HepG2 (cell line): ENCODE measurements around the gene AP4S1.

Source experiments
- CEBPG ChIP-seq: IDR thresholded peaks from 2 replicates; pipeline ENCODE4 v1.6.1; 2016
- EZH2 ChIP-seq: conservative IDR thresholded peaks from 2 replicates; pipeline ENCODE4 v1.6.1; 2012; ENCODE audit warnings: mild to moderate bottlenecking, low read depth, low read length, moderate library complexity
- HDAC6 ChIP-seq: fragments of 200-600 bp; sonication (generic); IDR thresholded peaks from 2 replicates; pipeline ENCODE4 v1.7.0; 2017; ENCODE audit warnings: mild to moderate bottlenecking, antibody characterized with exemption, low read length, low read depth
- SP1 ChIP-seq, 2 experiments: fragments of 450-650 bp in 1 of 2; sonication (generic) in 1 of 2; formaldehyde crosslinking in 1 of 2; IDR thresholded peaks; 2 replicates each; pipeline versions ENCODE4 v1.4.0 to v1.6.1; 2016 to 2020; ENCODE audit warnings: missing genetic modification reagents in 1 of 2
- TF ChIP-seq, protein P1 (sequence below): IDR thresholded peaks from 2 replicates; pipeline ENCODE4 v1.6.1; 2012; ENCODE audit warnings: low read length, improper control_type of control experiment

DNA sequence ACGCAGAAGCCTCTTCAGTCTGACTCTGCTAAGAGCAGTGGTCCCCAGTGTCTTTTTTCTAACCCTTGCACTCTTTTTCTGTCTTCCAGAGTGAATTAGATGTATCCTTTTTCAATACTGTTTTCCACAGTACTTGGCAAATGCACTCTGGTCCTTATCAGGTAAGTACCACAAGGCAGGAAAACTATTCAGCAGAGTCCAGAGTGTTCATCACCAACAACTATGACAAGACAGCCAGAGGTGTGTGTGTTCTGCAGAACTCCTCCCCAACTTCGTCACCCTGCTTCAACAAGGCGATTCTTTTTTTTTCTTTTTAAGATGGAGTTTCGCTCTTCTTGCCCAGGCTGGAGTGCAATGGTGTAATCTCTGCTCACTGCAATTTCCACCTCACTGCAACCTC, 55.0 kb downstream of the AP4S1 start:
- TF ChIP-seq, protein P1, sequence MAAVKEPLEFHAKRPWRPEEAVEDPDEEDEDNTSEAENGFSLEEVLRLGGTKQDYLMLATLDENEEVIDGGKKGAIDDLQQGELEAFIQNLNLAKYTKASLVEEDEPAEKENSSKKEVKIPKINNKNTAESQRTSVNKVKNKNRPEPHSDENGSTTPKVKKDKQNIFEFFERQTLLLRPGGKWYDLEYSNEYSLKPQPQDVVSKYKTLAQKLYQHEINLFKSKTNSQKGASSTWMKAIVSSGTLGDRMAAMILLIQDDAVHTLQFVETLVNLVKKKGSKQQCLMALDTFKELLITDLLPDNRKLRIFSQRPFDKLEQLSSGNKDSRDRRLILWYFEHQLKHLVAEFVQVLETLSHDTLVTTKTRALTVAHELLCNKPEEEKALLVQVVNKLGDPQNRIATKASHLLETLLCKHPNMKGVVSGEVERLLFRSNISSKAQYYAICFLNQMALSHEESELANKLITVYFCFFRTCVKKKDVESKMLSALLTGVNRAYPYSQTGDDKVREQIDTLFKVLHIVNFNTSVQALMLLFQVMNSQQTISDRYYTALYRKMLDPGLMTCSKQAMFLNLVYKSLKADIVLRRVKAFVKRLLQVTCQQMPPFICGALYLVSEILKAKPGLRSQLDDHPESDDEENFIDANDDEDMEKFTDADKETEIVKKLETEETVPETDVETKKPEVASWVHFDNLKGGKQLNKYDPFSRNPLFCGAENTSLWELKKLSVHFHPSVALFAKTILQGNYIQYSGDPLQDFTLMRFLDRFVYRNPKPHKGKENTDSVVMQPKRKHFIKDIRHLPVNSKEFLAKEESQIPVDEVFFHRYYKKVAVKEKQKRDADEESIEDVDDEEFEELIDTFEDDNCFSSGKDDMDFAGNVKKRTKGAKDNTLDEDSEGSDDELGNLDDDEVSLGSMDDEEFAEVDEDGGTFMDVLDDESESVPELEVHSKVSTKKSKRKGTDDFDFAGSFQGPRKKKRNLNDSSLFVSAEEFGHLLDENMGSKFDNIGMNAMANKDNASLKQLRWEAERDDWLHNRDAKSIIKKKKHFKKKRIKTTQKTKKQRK, result no peak
- TF ChIP-seq CEBPG (CRISPR knock-in tag), result no peak
- no peak for TF ChIP-seq EZH2
- TF ChIP-seq HDAC6, result no peak
- TF ChIP-seq SP1 (IDR thresholded peaks at IDR 0.05), result no peak
- TF ChIP-seq SP1 (CRISPR knock-in tag; IDR thresholded peaks at IDR 0.05), result no peak
